ENCODE results near the gene CRMP1.
"Not testable (repeated sequence)": the region's sequence is repeated elsewhere in the genome, so short reads cannot be mapped to it uniquely, and the experiment has no call there.

Gene CRMP1

GRCh38 chr4:5816851-5817375 lies 76.0 kb downstream of the CRMP1 start:
- no peak for DNase-seq

DNA sequence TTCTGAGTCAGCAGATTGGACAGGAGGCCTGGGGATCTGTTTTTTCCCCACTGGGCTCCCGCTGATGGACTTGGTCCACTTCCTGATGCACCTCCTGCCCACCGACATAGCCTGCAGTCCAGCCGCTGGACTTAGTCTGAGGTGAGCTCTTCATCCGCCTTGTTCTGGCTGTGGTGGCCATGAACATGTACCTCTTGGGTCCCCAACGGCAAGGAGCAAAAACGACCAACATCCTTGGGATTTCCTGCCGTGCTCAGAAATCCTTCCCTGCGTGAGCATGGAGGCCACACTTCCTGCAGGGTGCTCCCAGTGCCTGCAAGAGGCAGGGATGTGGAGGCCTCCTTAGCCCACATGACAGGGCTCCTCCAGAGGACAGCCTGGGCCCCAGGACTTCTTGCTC lies 76.8 kb downstream of the CRMP1 start:
- no peak for DNase-seq

DNA sequence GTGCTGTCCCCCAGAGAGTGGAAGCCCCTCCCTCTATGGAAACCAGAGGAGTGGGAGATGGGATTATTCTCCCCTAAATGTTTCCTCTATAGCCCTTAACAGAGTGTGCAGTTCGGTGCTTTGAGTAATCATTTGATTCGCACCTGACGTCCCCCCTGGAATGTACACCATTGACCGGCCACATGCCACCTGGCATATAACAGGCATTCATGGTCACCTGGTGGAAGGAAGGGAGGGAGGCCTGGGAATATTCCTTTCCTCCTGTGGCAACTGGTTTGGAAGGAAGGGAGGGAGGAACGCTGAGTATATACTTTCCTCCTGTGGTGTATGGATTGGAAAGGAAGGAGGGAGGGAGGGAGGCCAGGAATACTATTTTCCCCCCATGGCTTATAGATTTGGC lies 77.2 kb downstream of the CRMP1 start:
- no peak for DNase-seq

GRCh38 chr4:5814421-5814820 lies 78.5 kb downstream of the CRMP1 start:
- DNase-seq = no peak

- DNase-seq = no peak
Measured at GRCh38 chr4:5813882-5814255, 79.0 kb downstream of the CRMP1 start.

GRCh38 chr4:5812506-5813229 lies 80.2 kb downstream of the CRMP1 start:
- peak; percentile 32 for DNase-seq

DNA sequence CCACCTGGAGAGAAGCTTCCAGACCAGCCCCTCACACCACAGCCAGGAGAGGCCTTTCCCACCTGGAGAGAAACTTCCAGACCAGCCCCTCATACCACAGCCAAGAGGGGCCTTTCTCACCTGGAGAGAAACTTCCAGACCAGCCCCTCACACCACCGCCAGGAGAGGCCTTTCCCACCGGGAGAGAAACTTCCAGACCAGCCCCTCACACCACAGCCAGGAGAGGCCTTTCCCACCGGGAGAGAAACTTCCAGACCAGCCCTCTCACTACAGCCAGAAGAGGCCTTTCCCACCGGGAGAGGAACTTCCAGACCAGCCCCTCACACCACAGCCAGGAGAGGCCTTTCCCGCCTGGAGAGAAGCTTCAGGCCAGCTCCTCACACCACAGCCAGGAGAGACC lies 80.8 kb downstream of the CRMP1 start:
- not testable (repeated sequence) for DNase-seq

GRCh38 chr4:5810770-5811430 lies 82.0 kb downstream of the CRMP1 start:
- no peak for DNase-seq

GRCh38 chr4:5810151-5810550 lies 82.7 kb downstream of the CRMP1 start:
- no peak for DNase-seq

DNA sequence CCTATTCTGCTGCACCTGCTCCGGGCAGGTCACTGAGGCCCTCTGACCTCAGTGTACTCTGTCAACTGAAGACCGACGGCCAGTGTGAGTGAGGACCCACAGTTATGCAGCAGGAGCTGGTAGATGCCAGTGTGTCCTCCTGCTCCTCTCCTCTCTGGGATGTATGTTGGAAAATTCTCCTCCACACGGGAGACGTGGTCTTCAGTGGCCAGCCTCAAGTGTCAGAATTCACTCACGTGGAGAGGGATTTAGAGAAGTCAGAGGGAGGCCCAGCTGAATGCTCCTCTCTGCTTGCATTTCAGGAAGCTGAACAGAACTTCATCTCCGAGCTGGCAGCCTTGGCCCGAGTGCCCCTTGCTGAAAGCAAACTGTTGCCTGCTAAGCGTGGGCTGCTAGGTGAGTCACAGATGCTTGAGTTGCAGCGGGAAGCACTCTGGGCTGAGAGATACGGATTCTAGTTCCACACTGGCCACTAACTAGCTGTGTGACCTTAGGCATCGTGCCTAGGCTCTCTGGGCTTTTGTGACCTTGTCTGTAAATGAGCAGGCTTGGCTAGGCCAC lies 83.6 kb downstream of the CRMP1 start:
- no peak for DNase-seq

GRCh38 chr4:5808081-5808741 lies 84.7 kb downstream of the CRMP1 start:
- no peak for DNase-seq

DNA sequence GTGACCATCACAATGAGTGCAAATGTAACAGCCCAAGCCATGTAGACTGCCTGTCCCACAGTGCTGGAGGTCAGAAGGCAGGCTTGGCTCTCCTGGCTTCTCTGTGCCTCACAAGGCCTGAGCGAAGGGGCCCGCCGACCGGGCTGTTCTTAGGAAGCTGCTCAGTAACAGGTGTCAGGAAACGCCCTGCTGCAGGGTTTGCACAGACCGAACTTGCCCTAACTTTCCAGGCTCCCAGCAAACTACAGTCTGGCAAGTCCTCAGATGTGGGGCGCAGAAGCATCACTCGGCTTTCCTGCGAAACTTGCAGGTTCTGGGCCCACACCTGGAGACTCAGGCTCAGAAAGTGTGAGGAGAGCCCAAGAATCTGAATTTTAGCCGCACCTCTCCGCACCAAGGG lies 87.6 kb downstream of the CRMP1 start:
- DNase-seq = no peak

DNA sequence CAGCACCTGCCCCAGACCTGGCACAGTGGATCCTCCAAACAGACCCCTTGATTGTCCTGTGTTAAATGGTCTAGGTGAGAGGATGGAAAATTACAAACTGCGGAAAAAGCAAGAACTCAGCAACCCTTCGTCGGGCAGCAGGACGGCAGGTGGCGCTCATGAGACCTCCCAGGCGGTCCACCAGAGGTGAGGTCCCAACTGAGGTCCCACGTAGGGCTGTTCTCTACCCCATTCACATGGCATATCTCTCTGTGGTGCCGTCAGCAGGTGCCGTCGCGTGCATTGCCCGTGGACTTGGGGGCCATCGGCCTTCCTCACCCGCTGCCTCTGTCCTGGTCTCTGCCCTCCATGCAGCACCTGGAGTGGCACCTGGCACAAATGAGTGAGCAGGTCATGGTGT lies 88.2 kb downstream of the CRMP1 start:
- no peak for DNase-seq

DNA sequence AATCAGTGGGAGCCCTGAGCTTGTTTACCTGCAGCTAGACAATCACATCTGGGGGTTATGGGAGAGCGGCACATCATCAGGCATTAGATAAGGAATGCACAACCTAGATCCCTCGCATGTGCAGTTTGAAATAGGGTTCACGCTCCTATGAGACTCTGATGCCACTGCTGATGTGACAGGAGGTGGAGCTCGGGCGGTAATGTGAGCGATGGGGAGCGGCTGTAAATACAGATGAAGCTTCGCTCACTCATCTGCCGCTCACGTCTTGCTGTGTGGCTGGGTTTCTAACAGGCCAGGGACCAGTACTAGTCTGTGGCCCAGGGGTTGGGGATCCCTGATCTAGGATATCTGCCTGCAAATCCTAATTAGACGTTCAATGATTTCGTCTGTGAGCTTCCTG lies 90.3 kb downstream of the CRMP1 start:
- DNase-seq = no peak

GRCh38 chr4:5801696-5802095 lies 91.2 kb downstream of the CRMP1 start:
- no peak for DNase-seq

- no peak for DNase-seq
Measured at GRCh38 chr4:5800496-5800895, 92.4 kb downstream of the CRMP1 start.

DNA sequence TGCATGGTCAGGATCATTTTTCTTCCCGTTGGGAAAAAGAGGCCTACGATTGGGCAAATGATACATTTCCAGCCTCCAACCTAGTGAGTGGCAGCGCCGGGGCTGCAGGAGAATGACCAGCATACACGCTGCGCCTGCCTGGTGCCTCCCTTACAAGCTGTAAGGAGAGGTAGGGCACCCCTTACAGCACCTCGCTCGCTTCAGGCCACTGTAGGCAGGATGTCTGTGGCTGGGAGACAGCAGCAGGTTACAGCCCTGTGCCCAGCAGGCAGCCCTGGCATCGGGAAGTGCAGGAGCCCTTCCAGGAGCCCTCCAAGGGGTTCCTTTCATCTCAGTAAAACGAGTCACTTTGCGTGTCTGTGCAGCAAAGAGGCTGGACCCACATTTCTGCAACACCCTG lies 93.5 kb downstream of the CRMP1 start:
- DNase-seq = no peak

DNA sequence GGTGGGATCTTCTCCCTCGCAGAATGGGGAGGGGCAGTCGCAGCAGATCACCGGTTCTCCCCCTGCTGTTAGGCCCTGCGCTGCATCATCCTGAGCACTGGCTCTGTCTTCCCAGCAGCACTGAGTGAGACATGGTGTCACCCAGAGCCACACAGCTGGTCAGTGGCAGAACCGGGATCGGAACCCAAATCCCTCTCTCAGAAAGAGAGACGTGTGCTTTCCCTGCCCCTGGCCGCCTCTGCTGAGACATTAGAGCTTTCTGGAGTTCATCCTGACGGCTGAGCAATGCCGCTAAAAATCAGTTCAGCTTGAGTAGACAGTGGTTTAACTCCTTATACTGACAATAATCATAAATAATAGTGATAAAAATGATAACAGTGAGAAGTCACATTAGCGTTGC lies 93.9 kb downstream of the CRMP1 start:
- no peak for DNase-seq

DNA sequence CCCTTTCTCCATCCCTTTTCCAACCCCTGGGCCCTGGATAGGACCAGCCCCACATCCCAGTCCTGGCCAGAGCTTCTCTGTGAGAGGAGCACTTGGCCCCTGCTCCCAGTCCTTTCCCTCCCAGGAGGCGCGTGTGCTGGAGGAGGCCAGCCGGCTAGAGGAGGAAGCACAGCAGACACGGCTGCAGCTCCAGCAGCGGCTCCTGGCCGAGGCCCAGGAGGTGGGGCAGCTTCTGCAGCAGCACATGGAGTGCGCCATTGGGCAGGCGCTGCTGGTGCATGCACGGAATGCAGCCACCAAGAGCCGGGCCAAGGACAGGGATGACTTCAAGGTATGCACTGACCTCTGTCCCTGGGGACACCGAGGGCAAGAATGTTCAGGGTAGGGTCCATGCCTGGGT lies 94.4 kb downstream of the CRMP1 start:
- no peak for DNase-seq

DNA sequence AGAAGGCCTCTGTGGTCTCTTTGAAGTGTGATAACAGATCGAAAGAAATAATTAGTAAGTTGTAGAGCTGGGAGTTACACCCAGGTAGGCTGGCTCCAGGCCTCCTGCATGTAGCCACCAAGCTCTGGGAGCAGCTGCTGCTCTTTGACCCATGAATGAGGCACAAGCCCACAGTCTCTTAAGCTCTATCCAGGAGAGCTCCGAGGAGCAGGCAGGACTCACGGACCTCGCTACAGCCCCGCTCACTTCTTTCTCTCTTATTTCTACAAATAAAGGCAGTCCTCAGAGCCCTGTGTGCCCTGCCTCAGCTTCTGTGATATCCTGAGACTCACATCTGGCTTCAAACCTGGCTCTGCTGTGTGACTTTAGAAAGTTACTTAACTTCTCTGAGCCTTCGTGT lies 95.0 kb downstream of the CRMP1 start:
- no peak for DNase-seq

GRCh38 chr4:5796976-5797375 lies 95.9 kb downstream of the CRMP1 start:
- DNase-seq = no peak

DNA sequence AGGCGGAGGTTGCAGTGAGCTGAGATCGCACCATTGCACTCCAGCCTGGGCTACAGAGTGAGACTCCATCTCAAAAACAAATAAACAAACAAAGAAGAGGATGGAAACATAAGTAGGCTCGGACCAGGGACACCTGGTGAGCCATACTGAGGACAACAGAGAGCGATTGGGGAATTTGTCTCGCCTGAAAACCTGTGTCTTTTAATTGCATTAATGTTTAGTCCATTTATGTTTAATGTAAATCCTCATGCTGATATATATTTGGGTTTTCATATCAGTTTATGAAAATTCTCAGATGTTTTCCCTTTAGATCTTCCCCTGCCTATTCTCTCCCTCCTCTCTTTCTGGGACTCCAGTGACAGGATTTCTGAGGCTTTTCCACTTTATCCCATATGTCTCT lies 97.3 kb downstream of the CRMP1 start:
- no peak for DNase-seq

GRCh38 chr4:5793514-5793913 lies 99.4 kb downstream of the CRMP1 start:
- DNase-seq = no peak

GRCh38 chr4:5791654-5792053 lies 101.2 kb downstream of the CRMP1 start:
- DNase-seq = no peak

Measured in NCI-H1417 treated with DMSO at 0.1 percent for 48 hours (cell line).